GM18519 (cell line): Measurements from ENCODE around the gene ELMO1.

Source experiments
- ATAC-seq: cut with Tn5 transposase; IDR thresholded peaks from one replicate; pipeline ENCODE4 v1.9.1; 2021; ENCODE audit warnings: mild to moderate bottlenecking, moderate library complexity; ENCODE audit not compliant: unreplicated experiment, low FRiP score

Gene ELMO1

GRCh38 chr7:37110660-37111424 is 337.8 kb downstream of the ELMO1 start:
- ATAC-seq = no peak

- no peak for ATAC-seq
These were observed 338.8 kb downstream of the ELMO1 start for GRCh38 chr7:37109843-37110242.

- ATAC-seq = no peak
These were observed 339.5 kb downstream of the ELMO1 start for GRCh38 chr7:37109016-37109683.

- ATAC-seq = no peak
These were observed 340.0 kb downstream of the ELMO1 start for GRCh38 chr7:37108615-37109014.

GRCh38 chr7:37107047-37107750 is 341.5 kb downstream of the ELMO1 start:
- ATAC-seq = no peak

GRCh38 chr7:37105762-37106161 is 342.9 kb downstream of the ELMO1 start:
- ATAC-seq = no peak

- no peak for ATAC-seq
These were observed 343.7 kb downstream of the ELMO1 start for GRCh38 chr7:37104822-37105518.

- no peak for ATAC-seq
These were observed 346.0 kb downstream of the ELMO1 start for GRCh38 chr7:37102518-37103137.

- no peak for ATAC-seq
These were observed 347.8 kb downstream of the ELMO1 start for GRCh38 chr7:37100735-37101331.

GRCh38 chr7:37098762-37099161 is 349.9 kb downstream of the ELMO1 start:
- ATAC-seq = no peak

GRCh38 chr7:37097983-37098382 is 350.7 kb downstream of the ELMO1 start:
- no peak for ATAC-seq

- no peak for ATAC-seq
These were observed 351.4 kb downstream of the ELMO1 start for GRCh38 chr7:37097276-37097675.

GRCh38 chr7:37096341-37096740 is 352.3 kb downstream of the ELMO1 start:
- no peak for ATAC-seq

GRCh38 chr7:37095122-37095521 is 353.5 kb downstream of the ELMO1 start:
- ATAC-seq = no peak

GRCh38 chr7:37093257-37093656 is 355.4 kb downstream of the ELMO1 start:
- no peak for ATAC-seq

GRCh38 chr7:37092548-37092947 is 356.1 kb downstream of the ELMO1 start:
- ATAC-seq = no peak

GRCh38 chr7:37089972-37090371 is 358.7 kb downstream of the ELMO1 start:
- no peak for ATAC-seq

GRCh38 chr7:37085600-37085999 is 363.1 kb downstream of the ELMO1 start:
- no peak for ATAC-seq

GRCh38 chr7:37084303-37084702 is 364.4 kb downstream of the ELMO1 start:
- no peak for ATAC-seq
